Trophoblast cell (in vitro differentiated cells and primary cell): ENCODE data around the gene CFHR1. TPM values are rescaled to one million over a fixed set of nuclear protein-coding genes. Genes with fewer than 3 reads are reported as not detected.
"Not testable (repeated sequence)": the region's sequence is repeated elsewhere in the genome, so short reads cannot be mapped to it uniquely, and the experiment has no call there.

Experiments used
- DNase-seq, 2 donors: peaks; one replicate each; pipeline ENCODE4 v3.0.0-alpha.2; 2016
- H2AFZ ChIP-seq: 2 replicates; pipeline ENCODE4 v1.6.1; 2013; ENCODE audit warnings: low read length, moderate library complexity, mild to moderate bottlenecking; ENCODE audit not compliant: insufficient read depth, poor library complexity
- H2AK5ac ChIP-seq: 2 replicates; pipeline ENCODE4 v1.6.1; 2013; ENCODE audit warnings: mild to moderate bottlenecking, low read length
- H2BK120ac ChIP-seq: 2 replicates; pipeline ENCODE4 v1.6.1; 2013; ENCODE audit warnings: low read length, mild to moderate bottlenecking, moderate library complexity; ENCODE audit not compliant: insufficient read depth, poor library complexity
- H2BK12ac ChIP-seq: 2 replicates; pipeline ENCODE4 v1.6.1; 2013; ENCODE audit warnings: mild to moderate bottlenecking, low read length, moderate library complexity
- H2BK5ac ChIP-seq: 2 replicates; pipeline ENCODE4 v1.6.1; 2013; ENCODE audit warnings: low read length, low read depth, moderate library complexity, mild to moderate bottlenecking; ENCODE audit not compliant: poor library complexity
- H3K14ac ChIP-seq: 2 replicates; pipeline ENCODE4 v1.6.1; 2013; ENCODE audit warnings: mild to moderate bottlenecking, low read length
- H3K18ac ChIP-seq: 2 replicates; pipeline ENCODE4 v1.6.1; 2013; ENCODE audit warnings: mild to moderate bottlenecking, low read length
- H3K23ac ChIP-seq: 2 replicates; pipeline ENCODE4 v1.6.1; 2013; ENCODE audit warnings: low read length
- H3K27ac ChIP-seq: 2 replicates; pipeline ENCODE4 v1.5.1; 2013; ENCODE audit warnings: low read depth, mild to moderate bottlenecking, inconsistent platforms, low read length, moderate library complexity
- H3K27me3 ChIP-seq: 2 replicates; pipeline ENCODE4 v1.6.1; 2013; ENCODE audit warnings: inconsistent platforms, mild to moderate bottlenecking, low read length, moderate library complexity; ENCODE audit not compliant: insufficient read depth
- H3K36me3 ChIP-seq, 2 experiments: 1 replicate in 1 of 2; 2 replicates in 1 of 2; pipeline ENCODE4 v1.6.1; 2013; ENCODE audit warnings: low read length in 2 of 2, mild to moderate bottlenecking in 2 of 2, moderate library complexity in 1 of 2; ENCODE audit not compliant: insufficient read depth in 2 of 2, control insufficient read depth in 1 of 2
- H3K4ac ChIP-seq: 2 replicates; pipeline ENCODE4 v1.6.1; 2013; ENCODE audit warnings: low read depth, mild to moderate bottlenecking, low read length, moderate library complexity
- H3K4me1 ChIP-seq, 2 experiments: 1 replicate in 1 of 2; 2 replicates in 1 of 2; pipeline ENCODE4 v1.6.1; 2013; ENCODE audit warnings: low read length in 2 of 2, mild to moderate bottlenecking in 2 of 2, moderate library complexity in 1 of 2; ENCODE audit not compliant: insufficient read depth in 2 of 2, control insufficient read depth in 1 of 2
- H3K4me2 ChIP-seq: 2 replicates; pipeline ENCODE4 v1.6.1; 2013; ENCODE audit warnings: inconsistent platforms, mild to moderate bottlenecking, low read length, moderate library complexity
- H3K4me3 ChIP-seq: 2 replicates; pipeline ENCODE4 v1.5.1; 2013; ENCODE audit warnings: mild to moderate bottlenecking, low read depth, low read length, inconsistent platforms
- H3K79me1 ChIP-seq: one replicate; pipeline ENCODE4 v1.6.1; 2013; ENCODE audit warnings: low read length
- H3K79me2 ChIP-seq: 2 replicates; pipeline ENCODE4 v1.6.1; 2013; ENCODE audit warnings: low read length, mild to moderate bottlenecking; ENCODE audit not compliant: control insufficient read depth, insufficient read depth, poor library complexity
- H3K9ac ChIP-seq: 2 replicates; pipeline ENCODE4 v1.6.1; 2013; ENCODE audit warnings: mild to moderate bottlenecking, low read length
- H3K9me3 ChIP-seq: 2 replicates; pipeline ENCODE4 v1.6.1; 2013; ENCODE audit warnings: low read depth, mild to moderate bottlenecking, control low read depth, inconsistent platforms, low read length; ENCODE audit not compliant: insufficient read depth
- H4K12ac ChIP-seq: 2 replicates; pipeline ENCODE4 v1.6.1; 2013; ENCODE audit warnings: low read depth, mild to moderate bottlenecking, low read length, moderate library complexity
- H4K8ac ChIP-seq: 2 replicates; pipeline ENCODE4 v1.6.1; 2013; ENCODE audit warnings: low read depth, mild to moderate bottlenecking, low read length, moderate library complexity
- H4K91ac ChIP-seq: one replicate; pipeline ENCODE4 v1.6.1; 2013; ENCODE audit warnings: low read depth, mild to moderate bottlenecking, low read length, moderate library complexity
- WGBS: extraction: QIAGEN DNeasy Blood & Tissue Kit; methylation state at CpG from one replicate; pipeline ENCODE4 v1.1.7; 2013; ENCODE audit warnings: missing lambda C conversion rate; ENCODE audit not compliant: insufficient read length, insufficient coverage; ENCODE audit errors: extremely low coverage; 5-methylcytosine and 5-hydroxymethylcytosine counted together
- polyA plus RNA-seq: library from polyadenylated mRNA; stranded (reverse); fragments of 200-250 nt; gene quantifications from 2 replicates; pipeline ENCODE4 v1.2.3, GENCODE V29; 2013

CFHR1 gene
- not detected in 2 replicates for polyA plus RNA-seq

- H2AFZ ChIP-seq, H3K79me1 ChIP-seq, H4K12ac ChIP-seq, H2AK5ac ChIP-seq, H3K36me3 ChIP-seq, H2BK12ac ChIP-seq, H3K9me3 ChIP-seq, H3K4me3 ChIP-seq, H3K18ac ChIP-seq, H3K4ac ChIP-seq, H3K27ac ChIP-seq, DNase-seq, H3K4me2 ChIP-seq, H3K14ac ChIP-seq, H3K79me2 ChIP-seq, H3K27me3 ChIP-seq, H4K8ac ChIP-seq, H4K91ac ChIP-seq, H2BK120ac ChIP-seq, H3K23ac ChIP-seq, H3K4me1 ChIP-seq, H3K9ac ChIP-seq, H2BK5ac ChIP-seq: not testable (repeated sequence)
- WGBS: no CpG with 5 or more reads among the region's 1 CpG
These were observed at the start of gene CFHR1 for GRCh38 chr1:196819531-196819930. TSS of gene CFHR1 (plus strand) at chr1:196819731. CDS start at chr1:196819845, 114 bp downstream.

- H3K9ac ChIP-seq, H3K79me2 ChIP-seq, H3K27me3 ChIP-seq, H3K36me3 ChIP-seq, H2BK12ac ChIP-seq, H3K4me1 ChIP-seq, H3K79me1 ChIP-seq, H3K14ac ChIP-seq, H3K23ac ChIP-seq, H3K27ac ChIP-seq, DNase-seq, H4K12ac ChIP-seq, H3K9me3 ChIP-seq, H3K4ac ChIP-seq, H3K4me3 ChIP-seq, H4K91ac ChIP-seq, H3K18ac ChIP-seq, H2AFZ ChIP-seq, H4K8ac ChIP-seq, H2BK5ac ChIP-seq, H2BK120ac ChIP-seq, H3K4me2 ChIP-seq, H2AK5ac ChIP-seq: not testable (repeated sequence)
- no CpG with 5 or more reads among the region's 4 CpGs for WGBS
These were observed 49.7 kb upstream of the CFHR1 start for GRCh38 chr1:196769823-196770222.

DNA sequence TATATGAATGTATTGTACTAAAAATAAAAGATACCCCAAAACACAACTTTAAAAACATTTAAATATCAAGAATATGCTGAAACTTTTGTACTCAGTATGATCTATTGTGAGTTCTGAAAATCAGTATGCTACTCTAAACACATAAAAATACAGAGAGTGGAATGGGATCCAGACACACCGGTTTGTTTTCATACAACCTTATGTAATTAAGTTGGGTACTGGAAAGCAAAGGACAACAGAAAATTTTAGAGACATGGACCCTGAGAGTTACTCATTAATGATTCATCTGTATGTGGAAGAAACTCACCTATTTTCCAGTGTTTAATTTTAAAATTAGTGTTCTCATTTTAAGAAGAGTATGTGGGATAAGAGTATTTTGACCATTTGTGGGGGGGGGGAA is 45.8 kb upstream of the CFHR1 start:
- Histone ChIP-seq H3K9ac (no peak overlapping the region), H3K79me2 (no peaks in the 10 kb centered on the region), H3K27me3 (no peaks in the 10 kb centered on the region), H4K12ac (no peak overlapping the region), H3K18ac (no peak overlapping the region), H4K91ac (no peak overlapping the region), H2AK5ac (no peak overlapping the region), H3K4ac (no peak overlapping the region), H3K14ac (no peak overlapping the region), H3K23ac (no peak overlapping the region), H4K8ac (no peak overlapping the region), H2BK12ac (no peak overlapping the region), H3K4me2 (no peak overlapping the region), H3K4me1 (no peaks in the 10 kb centered on the region), H3K27ac (no peak overlapping the region), H2BK5ac (no peak overlapping the region), H3K9me3 (no peaks in the 10 kb centered on the region), H2BK120ac (no peak overlapping the region), H3K79me1 (no peaks in the 10 kb centered on the region), H2AFZ (no peak overlapping the region), H3K4me3 (no peak overlapping the region), H3K36me3 (no peaks in the 10 kb centered on the region)
- DNase-seq: no peak
- no CpG with 5 or more reads among the region's 1 CpG for WGBS

GRCh38 chr1:196774175-196774574 is 45.4 kb upstream of the CFHR1 start:
- H3K79me2 ChIP-seq: no peaks in the 10 kb centered on the region
- no peak overlapping the region for H3K14ac ChIP-seq
- WGBS: no CpG with 5 or more reads among the region's 2 CpGs
- H3K4me1 ChIP-seq: no peaks in the 10 kb centered on the region
- no peak for DNase-seq
- no peak overlapping the region for H2BK120ac ChIP-seq
- no peak overlapping the region for H2BK5ac ChIP-seq
- H3K9ac ChIP-seq: no peak overlapping the region
- H3K27ac ChIP-seq: no peak overlapping the region
- H3K79me1 ChIP-seq: no peaks in the 10 kb centered on the region
- no peak overlapping the region for H3K18ac ChIP-seq
- no peak overlapping the region for H2AFZ ChIP-seq
- no peak overlapping the region for H4K91ac ChIP-seq
- H3K36me3 ChIP-seq: no peaks in the 10 kb centered on the region
- no peaks in the 10 kb centered on the region for H3K27me3 ChIP-seq
- H2AK5ac ChIP-seq: no peak overlapping the region
- H3K9me3 ChIP-seq: no peaks in the 10 kb centered on the region
- no peak overlapping the region for H4K8ac ChIP-seq
- H3K23ac ChIP-seq: no peak overlapping the region
- no peak overlapping the region for H2BK12ac ChIP-seq
- H3K4me2 ChIP-seq: no peak overlapping the region
- no peak overlapping the region for H3K4ac ChIP-seq
- no peak overlapping the region for H3K4me3 ChIP-seq
- no peak overlapping the region for H4K12ac ChIP-seq
